Activated gamma-delta T cell (primary cell): ENCODE measurements around the gene GPC2.
A peak's percentile ranks its signal among the peaks of the same experiment; 100 is the strongest.
"Not testable (repeated sequence)": the region's sequence is repeated elsewhere in the genome, so short reads cannot be mapped to it uniquely, and the experiment has no call there.

Experiments used
- DNase-seq: peaks from one replicate; lab custom pipeline; 2025; lab: John Stamatoyannopoulos, UW

GPC2 gene

DNA sequence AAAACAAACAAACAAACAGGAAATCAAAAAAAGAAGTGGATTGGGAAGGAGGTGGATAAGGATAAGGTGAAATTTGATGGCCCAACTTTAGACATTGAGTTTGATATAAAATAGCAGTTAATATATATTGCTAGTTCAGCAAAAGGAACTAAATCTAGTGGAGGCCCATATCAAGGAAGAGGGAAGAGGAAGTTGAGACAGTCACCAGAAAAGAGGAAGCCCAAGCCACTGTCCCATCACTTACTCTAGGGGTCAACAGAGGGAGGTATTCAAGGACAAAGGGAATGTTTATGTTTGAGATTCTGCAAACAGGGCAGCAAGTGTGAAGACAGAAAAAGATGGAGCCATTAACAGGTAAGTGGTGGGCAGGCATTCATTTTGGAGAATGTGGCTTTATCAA, 24.8 kb downstream of the GPC2 start:
- no peak for DNase-seq

DNA sequence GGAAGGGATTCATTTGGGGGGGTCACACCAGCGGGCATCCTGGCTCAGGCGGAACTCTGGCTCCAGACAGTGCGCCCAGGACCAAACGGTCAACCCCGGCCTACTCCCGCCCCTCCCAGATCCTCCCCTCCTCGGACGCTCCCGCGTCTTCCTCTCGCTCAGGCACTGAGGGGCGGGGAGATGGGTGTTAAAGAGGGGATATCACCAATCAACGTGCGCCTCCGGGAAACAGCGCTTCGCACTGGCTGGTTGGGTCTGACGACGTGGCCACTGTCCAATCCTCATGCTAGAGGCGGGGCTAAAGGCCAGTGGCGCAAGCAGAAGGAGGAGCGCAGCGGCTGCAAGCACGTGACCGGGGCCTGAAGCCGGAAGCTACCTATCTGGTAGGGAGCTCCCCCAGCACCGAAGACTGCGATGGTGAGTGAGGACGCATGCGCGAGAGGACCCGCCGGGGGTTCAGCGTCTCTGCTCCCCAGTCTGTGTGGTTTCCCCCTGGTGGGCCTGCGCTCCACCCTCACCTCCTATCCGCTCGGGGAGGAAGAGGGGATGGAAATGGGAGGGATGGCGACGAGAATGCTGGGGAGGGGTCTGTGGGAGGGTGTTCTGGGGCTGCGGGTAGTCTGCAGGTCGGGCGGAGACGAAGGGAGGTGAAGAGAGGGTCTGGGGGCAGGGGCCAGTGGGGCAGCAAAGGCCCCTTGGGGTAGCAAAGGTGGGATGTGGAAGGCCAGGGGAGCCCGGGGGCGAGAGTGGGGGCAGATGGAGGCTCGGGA, 28.4 kb downstream of the GPC2 start, which contains the start of gene LAMTOR4:
LAMTOR4 (plus strand) TSS at position 360 of the 770 bp plus-strand sequence; CDS start at position 415, 55 bp downstream.
- peak; percentile 87 for DNase-seq

DNA sequence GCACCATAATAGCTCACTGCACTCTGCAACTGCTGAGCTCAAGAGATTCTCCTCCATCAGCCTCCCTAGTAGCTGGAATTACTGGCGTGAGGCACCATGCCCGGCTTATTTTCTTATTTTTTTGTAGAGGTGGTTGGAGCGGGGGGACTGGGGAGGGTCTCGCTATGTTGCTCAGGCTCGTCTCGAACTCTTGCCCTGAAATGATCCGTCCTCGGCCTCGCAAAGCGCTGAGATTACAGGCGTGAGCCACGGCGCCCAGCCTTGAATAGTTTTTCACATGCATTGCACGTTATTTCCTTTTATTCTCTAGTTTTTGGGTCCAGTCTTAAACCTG, 29.0 kb downstream of the GPC2 start:
- DNase-seq = no peak

- DNase-seq = no peak
Observed at GRCh38 chr7:100147278-100147677, 29.9 kb downstream of the GPC2 start.

DNA sequence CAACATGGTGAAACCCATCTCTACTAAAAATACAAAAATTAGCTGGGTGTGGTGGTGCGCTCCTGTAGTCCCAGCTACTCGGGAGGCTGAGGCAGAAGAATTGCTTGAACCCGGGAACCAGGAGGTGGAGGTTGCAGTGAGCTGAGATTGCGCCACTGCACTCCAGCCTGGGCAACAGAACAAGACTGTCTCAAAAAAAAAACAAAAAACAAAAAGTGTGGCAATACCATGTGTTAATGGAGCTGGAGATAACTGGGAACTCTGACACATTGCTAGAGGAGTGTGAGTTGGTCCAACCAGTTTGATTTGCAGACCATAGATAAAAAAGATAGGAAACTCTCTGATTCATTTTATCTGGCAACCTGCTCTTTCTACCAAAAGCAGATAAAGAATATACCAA, 30.8 kb downstream of the GPC2 start:
- DNase-seq = not testable (repeated sequence)

DNA sequence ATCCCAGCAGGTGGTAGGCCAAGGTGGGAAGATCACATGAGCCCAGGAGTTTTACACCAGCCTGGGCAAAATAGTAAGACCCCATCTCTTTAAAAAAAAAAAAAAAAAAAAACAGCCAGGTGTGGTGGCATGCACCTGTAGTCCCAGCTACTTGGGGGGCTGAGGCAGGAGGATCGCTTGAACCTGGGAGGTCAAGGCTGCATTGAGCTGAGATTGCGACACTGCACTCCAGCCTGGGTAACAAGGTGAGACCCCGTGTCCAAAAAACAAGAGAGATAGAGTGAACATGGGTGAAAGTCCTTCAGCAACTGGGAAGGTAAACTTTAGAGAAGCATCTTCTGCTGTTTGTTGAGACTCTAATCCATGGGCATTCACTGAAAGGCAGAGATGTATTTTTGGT, 34.7 kb downstream of the GPC2 start:
- DNase-seq = no peak

- DNase-seq = no peak
Observed at GRCh38 chr7:100141555-100141949, 35.6 kb downstream of the GPC2 start.

- no peak for DNase-seq
Observed at GRCh38 chr7:100137851-100138760, 39.1 kb downstream of the GPC2 start.

- no peak for DNase-seq
Observed at GRCh38 chr7:100132697-100133151, 44.5 kb downstream of the GPC2 start.

- DNase-seq = no peak
Observed at GRCh38 chr7:100132126-100132525, 45.1 kb downstream of the GPC2 start.

DNA sequence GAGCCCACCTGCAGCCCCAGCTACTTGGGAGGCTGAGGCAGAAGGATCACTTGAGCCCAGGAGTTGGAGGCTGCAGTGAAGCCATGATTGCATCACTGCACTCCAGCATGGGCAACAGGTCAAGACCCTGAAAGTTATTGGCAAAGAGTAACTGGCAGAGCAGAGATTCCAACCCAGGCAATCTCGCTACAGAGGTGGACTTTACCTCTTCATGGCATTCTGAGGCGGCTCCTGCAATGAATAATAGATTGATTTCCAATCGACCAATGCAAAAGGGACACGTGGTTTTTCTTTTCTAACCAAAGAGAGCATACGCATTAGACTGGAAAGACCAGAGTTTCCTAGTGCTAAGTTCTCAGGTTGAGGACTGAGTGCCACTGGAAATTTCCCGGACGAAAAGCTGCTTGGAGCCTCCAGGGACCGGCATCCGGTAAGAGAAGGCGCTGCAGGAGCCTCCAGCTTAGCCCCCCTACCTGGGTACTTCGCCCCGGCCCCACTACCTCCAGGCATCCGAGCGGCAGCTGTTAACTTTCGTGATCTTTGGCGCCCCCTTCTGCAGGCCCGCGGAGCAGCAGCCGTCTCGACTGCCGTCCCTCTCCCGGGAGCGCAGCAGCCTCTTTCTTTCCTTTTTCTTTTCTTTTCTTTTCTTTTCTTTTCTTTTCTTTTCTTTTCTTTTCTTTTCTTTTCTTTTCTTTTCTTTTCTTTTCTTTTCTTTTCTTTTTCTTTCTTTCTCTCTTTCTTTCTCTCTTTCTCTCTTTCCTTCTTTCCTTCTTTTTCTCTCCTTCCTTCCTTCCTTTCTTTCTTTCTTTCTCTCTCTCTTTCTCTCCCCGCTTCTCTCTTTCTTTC, 46.4 kb downstream of the GPC2 start:
- DNase-seq = peak; percentile 44

- DNase-seq = not testable (repeated sequence)
Observed at GRCh38 chr7:100130220-100130607, 47.0 kb downstream of the GPC2 start.

GRCh38 chr7:100128637-100128963, 48.6 kb downstream of the GPC2 start:
- no peak for DNase-seq

- no peak for DNase-seq
Observed at GRCh38 chr7:100127866-100128636, 49.1 kb downstream of the GPC2 start.

DNA sequence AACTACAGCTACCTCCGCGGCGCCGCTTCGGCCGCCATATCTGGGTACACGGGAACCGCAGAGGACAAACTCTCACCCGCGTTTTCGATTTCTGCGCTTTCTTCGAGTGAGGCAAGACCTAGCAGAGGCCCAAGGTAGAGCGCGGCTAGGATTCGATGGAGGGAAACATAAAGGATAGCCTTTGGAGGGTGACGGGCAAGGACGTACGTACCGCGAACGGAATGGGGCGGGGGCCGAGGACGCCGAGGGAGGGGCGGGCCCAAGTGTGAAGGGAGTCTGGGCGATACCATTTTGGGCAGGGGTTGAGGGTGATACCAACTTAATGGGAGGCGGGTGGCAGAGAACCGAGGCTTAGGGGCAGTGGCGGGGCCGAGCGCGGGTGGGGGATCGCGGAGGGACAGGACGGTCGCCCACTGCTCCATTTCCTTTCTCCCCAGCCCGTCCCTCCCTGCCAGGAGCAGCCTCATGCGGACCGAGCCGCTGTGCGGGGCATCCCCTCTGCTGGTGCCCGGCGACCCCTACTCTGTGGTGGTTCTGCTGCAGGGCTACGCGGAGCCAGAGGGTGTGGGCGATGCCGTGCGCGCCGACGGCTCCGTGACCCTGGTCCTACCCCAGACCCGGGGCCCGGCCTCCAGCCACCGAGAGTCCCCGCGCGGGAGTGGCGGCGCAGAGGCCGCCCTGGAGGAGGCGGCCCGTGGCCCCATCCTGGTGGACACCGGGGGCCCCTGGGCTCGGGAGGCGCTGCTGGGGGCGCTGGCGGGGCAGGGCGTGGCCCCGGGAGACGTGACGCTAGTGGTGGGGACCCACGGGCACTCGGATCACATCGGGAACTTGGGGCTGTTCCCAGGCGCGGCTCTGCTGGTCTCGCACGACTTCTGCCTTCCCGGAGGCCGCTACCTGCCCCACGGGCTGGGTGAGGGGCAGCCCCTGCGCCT, 50.0 kb downstream of the GPC2 start, which contains the start of gene MBLAC1:
MBLAC1 (plus strand) TSS at position 37 of the 935 bp plus-strand sequence; CDS start at position 466, 429 bp downstream.
- DNase-seq = peak; percentile 68

DNA sequence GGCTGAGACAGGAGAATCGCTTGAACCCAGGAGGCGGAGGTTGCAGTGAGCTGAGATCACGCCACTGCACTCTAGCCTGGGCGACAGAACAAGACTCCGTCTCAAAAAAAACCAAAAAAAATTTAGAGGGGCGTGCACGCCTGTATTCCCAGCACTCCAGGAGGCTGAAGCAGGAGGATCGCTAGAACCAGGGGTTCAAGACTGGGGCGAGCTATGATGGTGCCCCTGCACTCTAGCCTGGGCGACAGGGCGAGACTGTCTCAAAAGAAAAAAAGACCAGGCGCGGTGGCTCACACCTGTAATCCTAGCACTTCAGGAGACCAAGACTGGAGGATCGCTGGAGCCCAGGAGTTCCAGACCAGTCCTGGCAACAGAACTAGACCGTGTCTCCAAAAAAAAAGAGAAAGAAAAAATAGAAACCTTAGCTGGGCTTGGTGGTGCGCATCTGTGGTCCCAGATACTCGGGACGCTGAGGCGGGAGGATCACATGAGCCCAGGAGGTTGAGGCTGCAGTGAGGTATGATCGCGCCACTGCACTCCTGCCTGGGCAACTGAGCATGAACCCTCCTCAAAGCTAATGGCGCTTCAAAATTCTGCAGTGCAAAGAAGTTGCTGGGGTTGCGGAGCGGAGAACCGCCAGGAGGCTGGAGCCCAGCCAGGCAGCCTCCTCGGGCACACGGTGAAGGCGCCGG, 50.8 kb downstream of the GPC2 start:
- DNase-seq = no peak

- DNase-seq = no peak
Observed at GRCh38 chr7:100124301-100125230, 52.6 kb downstream of the GPC2 start.

GRCh38 chr7:100122568-100122967, 54.6 kb downstream of the GPC2 start:
- no peak for DNase-seq
